RWPE1 (cell line): ENCODE measurements around the gene ANKRD12.

Experiments
- CTCF ChIA-PET: fragments of 350-600 bp; sonication (Branson Sonifier 250); formaldehyde crosslinking; extraction: SDS; loops from one replicate; lab custom pipeline; 2021; lab: Yijun Ruan, JAX
- POLR2A ChIA-PET: fragments of 400-600 bp; formaldehyde crosslinking; extraction: SDS; loops from one replicate; lab custom pipeline; 2020; ENCODE audit warnings: antibody characterized with exemption; ENCODE audit not compliant: low non-redundant PET; lab: Yijun Ruan, JAX
- DNase-seq: peaks from one replicate; pipeline ENCODE4 v3.0.0; 2012; ENCODE audit warnings: low spot score
- H3K27ac ChIP-seq: fragments of 450-650 bp; 2 replicates; pipeline ENCODE4 v1.5.1; 2017
- CTCF ChIP-seq: fragments of 450-650 bp; conservative IDR thresholded peaks from 2 replicates; pipeline ENCODE4 v1.5.1; 2017; ENCODE audit warnings: low read depth, mild to moderate bottlenecking

ANKRD12 gene

GRCh38 chr18:9237981-9238380 lies 101.4 kb downstream of the ANKRD12 start:
- ChIA-PET POLR2A (interaction anchor here (0.6 kb wide), 1 partner anchor 781 kb away, joined by 3 read pairs; no protein-coding TSS in a partner anchor), CTCF (no interaction called here)
- no peak for DNase-seq
- no peak overlapping the region for H3K27ac ChIP-seq
- TF ChIP-seq CTCF, result no peak

GRCh38 chr18:9239720-9240119 lies 103.1 kb downstream of the ANKRD12 start:
- no peak overlapping the region for H3K27ac ChIP-seq
- CTCF ChIA-PET, result no interaction called here
- TF ChIP-seq CTCF, result no peak
- POLR2A ChIA-PET, result no interaction called here
- no peak for DNase-seq

GRCh38 chr18:9240270-9240669 lies 103.7 kb downstream of the ANKRD12 start:
- ChIA-PET POLR2A (no interaction called here), CTCF (no interaction called here)
- no peak overlapping the region for H3K27ac ChIP-seq
- TF ChIP-seq CTCF, result no peak
- no peak for DNase-seq

- no peak for TF ChIP-seq CTCF
- H3K27ac ChIP-seq, result no peak overlapping the region
- CTCF ChIA-PET, result no interaction called here
- no peak for DNase-seq
- POLR2A ChIA-PET, result no interaction called here
Observed at GRCh38 chr18:9243029-9243428, 106.4 kb downstream of the ANKRD12 start.

- DNase-seq, result no peak
- no peak for TF ChIP-seq CTCF
- no peak overlapping the region for H3K27ac ChIP-seq
- POLR2A ChIA-PET, result no interaction called here
- CTCF ChIA-PET, result interaction anchor here (0.6 kb wide), 1 partner anchor 46 kb away, joined by 3 read pairs; no protein-coding TSS in a partner anchor
Observed at GRCh38 chr18:9244376-9244775, 107.8 kb downstream of the ANKRD12 start.

DNA sequence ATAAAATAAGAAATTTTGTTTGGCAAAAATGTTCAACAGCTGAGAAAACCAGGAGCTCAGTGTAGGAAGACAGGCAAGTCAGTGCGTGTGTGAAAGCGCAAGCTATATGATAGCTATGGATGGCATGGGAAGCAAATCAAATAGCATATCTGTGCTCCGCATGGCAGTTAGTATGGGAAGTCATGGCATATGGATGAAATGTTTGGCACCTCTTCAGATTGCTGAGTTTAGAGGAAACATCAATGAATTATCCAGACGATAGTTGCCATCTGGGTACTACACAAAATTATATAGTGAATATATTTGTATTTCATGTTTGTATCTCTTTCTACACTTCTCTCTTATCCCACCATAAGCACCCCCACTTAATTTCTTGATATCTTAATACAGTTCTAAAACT lies 112.1 kb downstream of the ANKRD12 start:
- H3K27ac ChIP-seq, result no peak overlapping the region
- DNase-seq, result no peak
- no peak for TF ChIP-seq CTCF
- POLR2A ChIA-PET, result no interaction called here
- CTCF ChIA-PET, result no interaction called here

DNA sequence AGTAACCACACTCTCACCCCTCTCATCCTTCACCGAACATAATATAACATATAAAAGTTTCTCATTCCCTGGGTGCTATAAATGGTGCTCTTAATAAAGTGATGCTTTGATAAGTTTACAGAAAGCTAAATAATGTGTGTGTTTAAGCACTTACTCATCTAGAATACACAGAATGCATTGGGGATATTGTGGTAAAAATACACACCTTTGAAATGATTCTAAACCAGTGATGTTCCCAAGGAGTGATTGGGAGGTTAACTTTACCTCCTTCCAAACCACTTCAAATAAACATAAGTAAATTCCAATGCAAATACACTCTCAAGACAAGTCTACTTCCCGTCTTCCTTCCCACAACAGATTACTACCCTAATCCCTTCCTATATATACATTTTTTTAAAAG lies 112.7 kb downstream of the ANKRD12 start:
- no peak for TF ChIP-seq CTCF

More for the DNA sequence above, 112.7 kb downstream of the ANKRD12 start:
- POLR2A ChIA-PET, result no interaction called here
- no peak overlapping the region for H3K27ac ChIP-seq
- DNase-seq, result no peak
- CTCF ChIA-PET, result interaction anchor here (0.6 kb wide), 1 partner anchor 403 kb away, joined by 5 read pairs; no protein-coding TSS in a partner anchor
